ENCODE measurements around the gene CDK5RAP2.
A peak's percentile ranks its signal among the peaks of the same experiment; 100 is the strongest.
"Not testable (repeated sequence)": the region's sequence is repeated elsewhere in the genome, so short reads cannot be mapped to it uniquely, and the experiment has no call there.

CDK5RAP2 gene

GRCh38 chr9:120583958-120584369 is 4.0 kb upstream of the CDK5RAP2 start:
- DNase-seq = peak; percentile 92

GRCh38 chr9:120579139-120580050 is 572 bp downstream of the CDK5RAP2 start:
- DNase-seq = no peak

- DNase-seq = no peak
Observed at GRCh38 chr9:120574473-120574872, 5.5 kb downstream of the CDK5RAP2 start.

DNA sequence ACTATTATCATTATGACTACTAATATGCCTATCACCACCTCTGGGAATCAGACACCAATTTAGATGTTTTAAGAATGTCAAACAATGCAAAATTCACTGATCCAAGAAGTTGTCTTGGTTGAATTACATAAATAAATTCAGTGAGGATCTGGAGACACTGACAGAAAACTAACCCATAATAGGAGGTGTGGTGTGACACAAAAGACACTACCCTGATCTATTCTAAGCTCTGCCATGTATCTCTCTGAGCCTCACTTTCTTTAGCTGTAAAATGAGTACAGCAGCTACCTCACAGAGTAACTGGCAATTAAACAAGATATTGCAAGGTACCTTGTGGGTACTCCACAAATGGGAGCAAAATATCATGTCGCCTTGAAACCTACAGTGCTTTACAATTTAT is 7.5 kb downstream of the CDK5RAP2 start:
- DNase-seq = no peak

DNA sequence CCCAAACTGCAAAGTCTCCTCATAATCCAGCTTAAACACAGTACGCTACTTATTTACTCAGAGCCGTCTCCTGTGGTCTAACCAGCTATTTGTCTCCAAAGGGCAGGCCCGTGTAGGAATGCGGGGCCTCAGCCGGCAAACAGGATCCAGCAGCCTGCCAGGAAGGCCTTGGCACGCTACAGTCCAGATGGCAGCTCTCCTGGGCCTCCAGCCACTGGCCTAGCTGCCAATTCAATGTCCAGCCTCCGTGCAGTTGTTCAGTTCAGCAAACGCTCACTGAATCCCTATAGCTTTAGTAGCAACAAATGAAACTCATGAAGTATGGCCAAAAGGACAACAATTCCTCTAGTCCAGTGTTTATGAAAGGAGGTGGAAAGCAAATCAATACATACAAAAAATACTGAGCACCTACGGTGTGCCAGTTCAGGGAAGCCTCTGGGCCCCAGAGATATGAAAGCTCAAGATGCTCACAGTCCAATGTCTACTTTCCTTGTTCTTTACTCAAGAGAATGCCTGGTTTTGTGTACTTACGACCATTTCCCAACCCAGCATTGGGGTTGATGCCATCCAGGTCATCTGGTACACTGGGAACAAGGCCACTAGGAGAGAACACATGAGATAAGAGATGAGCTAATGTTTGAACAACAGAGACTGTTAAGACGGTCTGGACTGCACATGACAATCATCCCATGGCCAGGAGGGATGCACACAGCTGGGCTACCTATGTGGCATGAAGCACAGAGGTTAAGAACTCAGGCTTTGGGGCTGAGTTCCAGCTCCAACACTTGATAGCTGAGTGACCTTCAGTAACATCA is 8.3 kb downstream of the CDK5RAP2 start:
- peak; percentile 78 for DNase-seq

DNA sequence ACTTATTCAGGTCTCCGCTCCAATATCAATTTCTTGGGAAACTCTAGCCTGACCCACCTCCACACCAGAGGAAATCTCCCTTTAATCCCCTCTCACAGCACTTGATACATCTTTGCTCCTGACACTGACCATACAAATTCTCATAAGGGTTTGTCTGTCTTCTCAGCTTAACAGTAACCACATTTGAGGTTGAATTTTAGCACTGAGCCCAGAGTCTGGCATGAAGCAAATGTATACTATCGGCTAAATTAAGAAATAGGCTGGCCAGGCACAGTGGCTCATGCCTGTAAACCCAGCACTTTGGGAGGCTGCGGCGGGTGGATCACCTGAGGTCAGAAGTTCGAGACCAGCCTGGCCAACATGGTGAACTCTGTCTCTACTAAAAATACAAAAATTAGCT is 9.7 kb downstream of the CDK5RAP2 start:
- no peak for DNase-seq

DNA sequence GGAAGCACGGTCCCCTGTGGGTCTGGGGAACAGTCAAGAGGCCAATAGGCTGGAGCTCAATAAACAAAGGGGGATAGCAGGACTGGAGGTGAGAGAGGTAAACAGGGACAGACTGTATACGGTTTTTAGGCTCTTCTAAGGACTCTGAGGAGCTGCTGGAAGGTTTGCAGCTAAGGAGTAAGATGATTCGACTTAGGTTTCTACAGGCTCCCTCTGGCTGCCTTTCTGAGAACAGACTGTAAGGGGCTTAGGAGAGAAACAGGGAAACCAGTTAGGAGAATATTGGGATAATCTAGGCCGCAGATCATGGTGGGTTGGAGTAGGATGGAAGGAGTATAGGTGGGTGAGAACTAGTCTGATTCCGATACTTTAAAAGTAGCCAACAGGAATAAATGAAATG is 10.4 kb downstream of the CDK5RAP2 start:
- no peak for DNase-seq

DNA sequence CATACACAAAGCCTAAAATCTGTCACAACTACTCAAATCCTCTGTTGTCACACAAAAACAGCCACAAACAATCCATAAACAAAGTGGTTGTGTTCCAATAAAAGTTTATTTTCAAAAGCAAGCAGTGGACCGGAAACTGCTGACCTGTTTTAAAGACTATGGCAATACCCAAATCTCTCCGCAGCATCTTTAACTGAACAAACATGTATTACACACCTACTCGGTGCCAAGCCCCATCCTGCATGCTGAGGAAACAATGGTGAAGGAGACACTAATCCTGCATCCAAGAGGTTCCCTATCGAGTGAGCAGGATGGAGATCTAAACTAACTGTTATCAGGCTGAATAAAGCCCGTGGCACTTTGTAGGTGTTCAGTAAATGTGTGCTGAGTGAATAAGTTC is 11.2 kb downstream of the CDK5RAP2 start:
- no peak for DNase-seq

GRCh38 chr9:120567874-120568273 is 12.1 kb downstream of the CDK5RAP2 start:
- no peak for DNase-seq

DNA sequence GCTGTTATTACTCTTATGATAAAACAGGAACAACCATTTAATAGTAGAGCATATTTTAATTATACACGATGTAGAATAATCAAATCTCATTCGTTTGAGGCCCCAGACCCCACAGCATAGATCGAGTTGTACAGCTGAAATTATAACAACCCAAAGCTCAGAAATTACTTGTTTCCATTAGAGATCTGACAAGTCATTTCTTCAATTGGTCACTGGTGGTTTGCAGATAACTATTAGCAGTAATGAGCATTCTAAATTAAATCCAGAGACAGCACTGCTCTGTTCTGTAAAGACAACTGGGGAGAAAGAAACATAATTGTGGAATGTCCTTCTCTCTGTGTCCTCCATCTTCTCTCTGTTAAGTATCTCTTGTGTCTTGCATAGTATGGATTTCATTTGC is 12.9 kb downstream of the CDK5RAP2 start:
- DNase-seq = no peak

- DNase-seq = no peak
Observed at GRCh38 chr9:120564589-120564988, 15.4 kb downstream of the CDK5RAP2 start.

GRCh38 chr9:120562861-120563443 is 17.0 kb downstream of the CDK5RAP2 start:
- DNase-seq = no peak

GRCh38 chr9:120561709-120562108 is 18.3 kb downstream of the CDK5RAP2 start:
- no peak for DNase-seq

DNA sequence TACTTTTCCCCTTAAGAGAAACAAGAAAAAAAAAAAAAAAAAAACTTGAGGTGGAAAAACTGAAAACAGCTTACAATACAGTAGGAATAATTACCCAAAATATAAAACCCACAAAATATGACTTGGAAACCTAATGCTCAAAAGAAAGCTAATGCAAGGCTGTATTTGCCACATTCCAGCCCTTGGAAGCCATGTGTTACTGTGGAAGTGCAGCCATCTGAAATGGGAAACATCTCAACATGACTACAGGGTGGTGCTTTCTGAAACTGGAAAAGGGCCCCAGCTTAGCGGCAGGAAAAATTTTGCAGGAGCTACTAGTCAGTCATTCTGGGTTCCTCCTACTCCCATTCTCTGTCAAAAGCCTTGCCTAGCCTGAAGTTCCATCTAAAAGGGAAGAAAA is 20.4 kb downstream of the CDK5RAP2 start:
- no peak for DNase-seq

- DNase-seq = no peak
Observed at GRCh38 chr9:120558454-120558853, 21.5 kb downstream of the CDK5RAP2 start.

DNA sequence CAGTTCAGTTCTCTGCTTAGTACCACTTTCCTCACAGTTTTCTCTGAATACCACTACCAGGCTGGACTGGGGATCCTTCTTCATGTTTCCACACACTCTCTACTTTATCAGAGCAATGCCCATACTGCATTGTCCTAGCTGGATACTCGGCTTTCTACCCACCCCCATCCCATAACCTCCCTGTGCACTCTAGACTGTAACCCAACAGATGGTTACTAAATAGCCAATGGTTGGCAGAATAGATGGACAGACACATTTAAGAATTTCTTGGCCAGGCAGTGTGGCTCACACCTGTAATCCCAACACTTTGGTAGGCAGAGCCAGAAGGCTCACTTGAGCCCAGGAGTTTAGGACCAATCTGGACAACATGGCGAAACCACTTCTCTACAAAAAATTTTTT is 22.8 kb downstream of the CDK5RAP2 start:
- no peak for DNase-seq

DNA sequence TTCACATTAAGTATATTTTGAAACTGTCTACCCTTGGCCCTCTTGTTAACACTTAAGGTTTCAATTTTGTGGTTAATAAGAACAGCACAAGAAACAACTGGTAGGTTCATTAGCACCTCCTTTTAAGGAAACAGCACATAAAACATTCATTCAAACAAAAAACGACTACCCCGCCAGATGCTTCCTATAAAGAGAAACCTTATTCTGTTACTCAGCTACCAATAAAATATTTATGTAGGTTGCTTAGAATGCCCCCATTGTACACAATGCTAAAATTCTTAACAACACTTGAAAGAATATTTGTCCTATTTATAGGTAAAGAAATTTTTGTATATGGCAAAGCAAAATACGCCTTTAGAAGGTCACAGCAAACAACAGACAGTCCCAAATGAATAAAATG is 23.2 kb downstream of the CDK5RAP2 start:
- DNase-seq = no peak

GRCh38 chr9:120555839-120556238 is 24.1 kb downstream of the CDK5RAP2 start:
- DNase-seq = no peak

GRCh38 chr9:120552210-120552704 is 27.7 kb downstream of the CDK5RAP2 start:
- DNase-seq = not testable (repeated sequence)

DNA sequence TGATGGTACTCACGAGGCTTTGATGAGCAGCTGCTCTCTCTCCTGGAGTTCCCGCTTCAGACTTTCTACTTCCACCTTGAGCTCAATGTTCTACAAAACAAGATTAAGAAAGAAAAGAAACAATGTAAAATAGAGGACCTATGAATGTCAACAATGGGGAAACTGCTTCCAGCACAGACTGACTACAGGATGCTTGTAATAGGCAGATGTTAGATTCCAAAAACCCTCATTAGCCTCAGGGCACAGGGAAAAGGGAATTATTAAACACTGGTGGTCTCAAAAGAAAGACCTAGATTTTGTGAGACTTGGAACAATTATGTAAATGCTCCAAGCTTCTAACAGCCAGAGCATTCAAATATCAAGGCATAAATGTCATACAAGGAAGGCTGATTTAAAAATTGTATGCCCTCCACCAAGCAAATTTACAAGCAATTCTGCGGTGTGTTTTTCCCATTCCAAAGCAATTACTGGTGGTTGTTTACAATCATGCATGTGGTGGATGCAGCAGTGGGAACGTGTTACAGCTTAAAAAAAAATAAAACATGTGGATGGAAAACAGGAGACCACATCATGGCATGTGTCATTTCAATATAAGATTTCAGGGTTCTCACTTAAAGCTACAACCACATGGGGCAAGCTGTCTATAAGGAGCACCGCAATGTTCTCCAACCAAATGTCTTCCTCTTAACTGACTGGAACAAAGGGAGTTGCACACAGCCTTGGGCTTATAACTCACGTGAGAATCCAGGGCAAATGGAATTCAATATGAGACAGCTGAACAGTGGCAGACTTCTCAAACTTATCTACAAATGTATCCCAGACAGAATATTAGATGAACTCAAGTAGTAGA is 34.0 kb downstream of the CDK5RAP2 start:
- DNase-seq = no peak

- no peak for DNase-seq
Observed at GRCh38 chr9:120544441-120544840, 35.5 kb downstream of the CDK5RAP2 start.
